DND-41 (cell line): ENCODE results near the gene CEP85.

Source experiments
- CTCF ChIP-seq: IDR thresholded peaks from 2 replicates; pipeline ENCODE4 v1.5.1; 2012; ENCODE audit warnings: borderline replicate concordance, low read length, moderate library complexity, mild to moderate bottlenecking; ENCODE audit not compliant: poor library complexity, severe bottlenecking; ENCODE audit errors: extremely low read depth
- EZH2 ChIP-seq: IDR thresholded peaks from 3 replicates; pipeline ENCODE4 v1.6.1; 2012; ENCODE audit warnings: borderline replicate concordance, low read depth, mild to moderate bottlenecking, moderate library complexity, low read length, inconsistent platforms; ENCODE audit not compliant: severe bottlenecking

GRCh38 chr1:26221094-26221493, 12.9 kb upstream of the CEP85 start:
- no peak for TF ChIP-seq EZH2
- no peak for TF ChIP-seq CTCF
